Measurements from ENCODE around the gene YPEL4.
"Not testable (repeated sequence)": the region's sequence is repeated elsewhere in the genome, so short reads cannot be mapped to it uniquely, and the experiment has no call there.

YPEL4 gene, protein sequence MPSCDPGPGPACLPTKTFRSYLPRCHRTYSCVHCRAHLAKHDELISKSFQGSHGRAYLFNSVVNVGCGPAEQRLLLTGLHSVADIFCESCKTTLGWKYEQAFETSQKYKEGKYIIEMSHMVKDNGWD

DNA sequence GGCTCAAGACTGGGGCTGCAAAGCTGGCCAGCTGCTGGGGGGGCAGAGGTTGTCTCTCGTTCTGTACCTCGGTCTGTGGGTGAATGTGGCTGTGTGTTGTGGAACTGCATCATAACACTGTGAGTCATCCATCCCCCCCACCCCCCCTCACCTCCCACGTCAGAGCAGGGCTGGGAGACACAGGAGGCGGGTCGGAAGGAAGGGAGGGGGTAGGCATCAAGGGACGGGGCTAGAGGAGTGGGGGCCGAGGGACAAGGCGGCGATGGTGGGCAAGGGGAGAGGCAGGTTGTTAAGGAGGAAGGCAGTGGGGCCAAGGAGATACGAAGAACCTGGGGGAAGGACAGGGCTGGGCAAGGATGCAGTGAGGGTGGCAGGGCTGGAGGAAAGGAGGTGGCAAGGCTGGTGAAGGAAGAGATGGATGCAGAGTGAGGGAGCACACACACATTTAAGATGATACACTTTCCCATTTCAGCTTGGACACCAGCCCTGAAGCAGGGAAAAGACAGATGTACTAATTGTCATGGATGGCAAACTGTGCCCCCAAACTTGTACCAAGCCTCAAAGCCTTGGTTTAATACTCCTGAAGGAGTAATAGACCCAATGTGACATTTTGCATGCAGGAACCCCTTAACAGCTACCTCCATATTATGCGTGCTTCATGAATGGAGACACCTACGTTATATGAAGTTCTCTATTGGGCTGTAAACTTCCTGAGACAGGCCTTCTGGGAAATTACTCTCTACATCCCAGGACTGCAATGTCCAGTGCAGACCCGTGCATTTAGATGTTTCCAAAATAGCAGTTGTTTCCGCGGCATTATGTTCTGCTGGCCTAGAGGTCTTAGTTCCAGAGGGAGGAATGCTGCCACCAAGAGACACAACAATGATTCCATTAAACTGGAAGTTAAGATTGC, at the start of gene YPEL4:
YPEL4 (minus strand) TSS at position 87 of the 913 bp plus-strand sequence. CDS start 2,805 bp downstream, outside the sequence.
- Mint-ChIP-seq H3K27me3 (peaks cover 19% of the 10 kb centered on the region), H3K4me3 (peak within 1 kb of the TSS; percentile 90), H3K4me1 (peaks cover 49% of the 10 kb centered on the region), H3K36me3 (no peaks in the 10 kb centered on the region), H3K27ac (peak within 1 kb of the TSS; percentile 51), H3K9me3 (no peaks in the 10 kb centered on the region)

DNA sequence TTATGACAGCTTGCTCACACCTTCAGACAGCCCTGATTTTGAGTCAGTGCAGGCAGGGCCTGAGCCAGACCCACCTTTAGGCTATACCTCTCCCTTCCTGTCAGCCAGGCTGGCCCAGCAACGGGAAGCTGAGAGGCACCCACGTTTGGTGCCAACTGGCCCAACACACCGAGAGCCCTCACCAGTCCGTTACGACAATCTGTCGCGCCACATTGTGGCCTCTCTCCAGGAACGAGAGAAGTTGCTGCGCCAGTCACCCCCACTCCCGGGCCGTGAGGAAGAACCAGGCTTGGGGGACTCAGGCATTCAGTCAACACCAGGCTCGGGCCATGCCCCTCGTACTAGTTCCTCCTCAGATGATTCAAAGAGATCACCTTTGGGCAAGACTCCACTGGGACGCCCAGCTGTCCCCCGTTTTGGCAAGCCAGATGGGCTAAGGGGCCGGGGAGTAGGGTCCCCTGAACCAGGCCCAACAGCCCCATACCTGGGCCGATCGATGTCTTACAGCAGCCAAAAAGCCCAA, 49.2 kb upstream of the YPEL4 start:
- peaks cover 11% of the 10 kb centered on the region for H3K36me3 Mint-ChIP-seq
- H3K9me3 Mint-ChIP-seq: no peaks in the 10 kb centered on the region
- no peaks in the 10 kb centered on the region for H3K4me1 Mint-ChIP-seq
- H3K4me3 Mint-ChIP-seq: no peak overlapping the region
- H3K27ac Mint-ChIP-seq: no peak overlapping the region
- no peaks in the 10 kb centered on the region for H3K27me3 Mint-ChIP-seq

DNA sequence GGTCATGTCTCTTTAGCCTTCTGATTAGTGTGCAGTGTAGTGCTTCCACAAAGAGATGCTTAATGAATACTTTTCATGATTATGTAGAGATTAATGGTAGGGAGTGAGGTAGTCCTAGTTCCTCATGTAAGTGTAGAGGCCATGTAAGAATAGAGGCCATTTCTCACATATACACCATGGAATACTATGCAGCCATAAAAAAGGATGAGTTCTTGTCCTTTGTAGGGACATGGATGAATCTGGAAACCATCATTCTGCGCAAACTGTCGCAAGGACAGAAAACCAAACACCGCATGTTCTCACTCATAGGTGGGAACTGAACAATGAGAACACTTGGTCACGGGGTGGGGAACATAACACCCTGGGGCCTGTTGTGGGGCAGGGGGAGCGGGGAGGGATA, 40.8 kb upstream of the YPEL4 start:
- not testable (repeated sequence) for H3K27me3 Mint-ChIP-seq, H3K4me3 Mint-ChIP-seq, H3K9me3 Mint-ChIP-seq, H3K27ac Mint-ChIP-seq, H3K4me1 Mint-ChIP-seq
- peaks cover 17% of the 10 kb centered on the region for H3K36me3 Mint-ChIP-seq

DNA sequence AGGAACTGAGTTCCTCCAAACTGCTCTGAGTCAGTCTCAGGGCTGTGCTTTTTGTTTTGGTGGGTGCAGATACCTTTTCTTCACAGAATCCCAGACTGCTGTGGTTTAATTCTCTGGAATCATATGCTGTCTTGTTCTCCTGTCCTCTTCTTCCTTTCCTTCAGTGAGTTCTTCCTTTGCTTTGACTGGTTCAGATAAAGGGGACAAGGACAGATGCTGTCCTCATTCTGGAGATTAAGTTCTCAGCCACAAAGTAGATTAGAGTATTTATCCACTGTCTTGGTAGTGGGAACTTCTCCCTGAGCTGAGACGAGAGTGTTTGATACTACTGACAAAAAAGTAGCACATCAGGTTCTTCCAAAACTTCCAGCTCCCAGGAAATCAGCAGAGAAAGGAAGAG, 31.5 kb upstream of the YPEL4 start:
- Mint-ChIP-seq H3K9me3 (no peaks in the 10 kb centered on the region), H3K4me1 (peaks cover 54% of the 10 kb centered on the region), H3K4me3 (no peak overlapping the region), H3K27ac (peak overlapping the region; percentile 59), H3K36me3 (peaks cover 18% of the 10 kb centered on the region), H3K27me3 (no peaks in the 10 kb centered on the region)

DNA sequence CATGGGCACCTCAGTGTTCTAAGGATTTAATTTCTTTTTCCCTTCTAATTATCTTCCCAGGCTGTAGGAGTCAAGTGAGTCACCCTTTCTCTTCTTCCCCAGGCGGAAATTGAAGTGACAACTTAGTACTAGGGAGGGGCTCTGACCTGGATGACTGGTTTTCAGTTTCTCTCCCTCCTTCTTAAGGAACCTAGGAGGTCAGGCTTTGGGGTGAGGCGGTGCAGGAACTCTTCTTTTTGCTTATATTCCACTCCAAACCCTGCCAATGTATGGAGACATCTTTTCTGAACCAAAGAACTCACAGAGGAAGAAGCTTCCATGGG, 30.8 kb upstream of the YPEL4 start:
- peaks cover 22% of the 10 kb centered on the region for H3K36me3 Mint-ChIP-seq
- no peaks in the 10 kb centered on the region for H3K27me3 Mint-ChIP-seq
- no peak overlapping the region for H3K4me3 Mint-ChIP-seq
- no peaks in the 10 kb centered on the region for H3K9me3 Mint-ChIP-seq
- H3K4me1 Mint-ChIP-seq: peaks cover 61% of the 10 kb centered on the region
- peak overlapping the region; percentile 4 for H3K27ac Mint-ChIP-seq

DNA sequence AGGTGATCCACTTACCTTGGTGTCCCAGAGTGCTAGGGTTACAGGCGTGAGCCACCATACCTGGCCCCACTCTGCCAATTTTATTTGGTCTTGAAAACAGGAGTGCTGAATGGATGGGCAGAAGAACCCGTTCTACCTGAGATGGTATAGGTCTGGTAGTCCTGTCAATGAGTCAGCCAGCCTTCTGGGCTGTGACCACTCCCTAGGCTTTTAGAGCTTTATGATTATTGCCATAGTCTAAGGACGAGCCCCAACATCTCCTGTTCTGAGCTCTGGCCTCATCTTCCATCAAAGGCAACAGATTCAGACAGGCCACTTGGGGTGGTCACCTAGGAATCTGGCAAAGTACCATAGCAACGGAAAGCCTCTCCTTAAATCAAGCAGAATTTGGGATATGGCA, 29.7 kb upstream of the YPEL4 start:
- Mint-ChIP-seq H3K4me1 (peaks cover 72% of the 10 kb centered on the region), H3K4me3 (no peak overlapping the region), H3K9me3 (no peaks in the 10 kb centered on the region), H3K27me3 (no peaks in the 10 kb centered on the region), H3K27ac (no peak overlapping the region), H3K36me3 (peaks cover 23% of the 10 kb centered on the region)

DNA sequence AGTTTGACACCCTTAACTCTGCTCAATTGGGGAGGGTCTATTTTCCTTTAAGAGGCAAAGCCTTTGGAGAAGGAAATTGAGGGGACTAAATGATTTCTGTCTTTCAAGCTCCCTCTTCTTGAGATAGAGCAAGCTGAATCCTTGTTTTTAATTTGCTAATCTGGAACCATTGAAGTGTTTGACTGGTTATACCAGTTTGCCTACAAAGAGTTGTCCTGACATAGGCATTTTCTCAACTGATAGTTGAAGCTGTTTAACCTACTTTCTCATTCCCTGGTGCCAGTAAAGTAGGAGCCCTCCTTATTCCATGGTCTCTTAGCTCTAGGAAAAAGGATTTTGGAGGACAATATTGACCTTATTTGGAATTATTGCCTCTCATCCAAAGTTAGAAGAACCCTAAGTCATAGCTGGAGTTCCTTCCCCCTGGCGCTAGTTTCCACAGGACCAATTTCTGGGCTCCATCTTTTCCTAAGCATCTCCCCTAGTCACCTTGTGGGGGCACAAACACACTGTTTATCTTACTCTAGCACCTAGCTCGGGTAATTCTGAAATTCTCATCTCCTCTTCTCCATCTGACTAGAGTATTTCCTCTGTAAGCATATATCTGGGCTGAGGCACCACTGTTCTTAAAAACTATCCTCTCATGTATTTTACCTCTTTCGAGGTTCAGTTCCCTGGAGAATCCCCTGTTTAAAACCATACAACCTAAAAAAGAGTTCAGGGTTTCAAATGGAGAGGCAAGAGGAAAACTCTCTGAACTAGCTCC, 25.6 kb upstream of the YPEL4 start:
- Mint-ChIP-seq H3K36me3 (peaks cover 24% of the 10 kb centered on the region), H3K27me3 (no peaks in the 10 kb centered on the region), H3K4me3 (peak overlapping the region; percentile 61), H3K27ac (peak overlapping the region; percentile 72), H3K4me1 (peaks cover 84% of the 10 kb centered on the region), H3K9me3 (no peaks in the 10 kb centered on the region)

DNA sequence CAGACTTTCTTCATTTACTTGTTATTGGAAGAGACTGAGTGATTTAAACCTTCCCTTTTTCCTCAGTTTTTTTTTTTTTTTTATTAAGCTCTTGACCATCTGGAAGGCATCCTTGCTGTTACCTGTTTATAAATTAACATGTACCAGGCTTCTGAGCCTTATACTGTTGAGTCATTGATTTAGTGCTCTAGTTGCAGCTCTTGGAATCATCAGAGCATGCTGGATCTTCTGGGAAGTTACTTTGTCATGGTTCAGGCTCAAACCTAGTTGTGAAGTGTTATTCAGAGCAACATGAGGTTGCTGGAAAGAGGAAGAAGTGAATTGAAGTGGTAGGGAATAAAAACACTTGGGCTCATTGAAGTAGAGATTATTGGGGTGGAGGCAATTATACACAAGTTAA, 24.5 kb upstream of the YPEL4 start:
- H3K36me3 Mint-ChIP-seq: peaks cover 24% of the 10 kb centered on the region
- peak overlapping the region; percentile 82 for H3K27ac Mint-ChIP-seq
- H3K9me3 Mint-ChIP-seq: no peaks in the 10 kb centered on the region
- H3K4me1 Mint-ChIP-seq: peaks cover 86% of the 10 kb centered on the region
- no peaks in the 10 kb centered on the region for H3K27me3 Mint-ChIP-seq
- H3K4me3 Mint-ChIP-seq: peak overlapping the region; percentile 6

DNA sequence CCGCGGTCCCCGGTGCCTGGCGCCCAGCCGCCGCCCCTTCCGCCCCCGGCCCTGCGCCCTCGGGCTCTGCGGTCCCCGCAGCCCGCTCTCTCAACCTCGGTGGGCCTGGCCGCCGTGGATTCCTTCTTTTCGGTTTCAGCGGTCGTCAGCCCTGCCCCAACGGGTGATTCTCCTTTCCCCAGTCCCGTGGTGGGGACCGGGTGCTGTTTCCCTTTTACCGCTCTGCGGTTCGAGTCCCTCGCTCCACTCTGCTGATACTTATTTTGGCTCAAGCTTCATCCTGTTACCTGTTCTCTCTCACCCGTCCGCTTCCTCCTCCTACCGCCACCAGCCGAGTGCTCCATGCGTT, 18.7 kb upstream of the YPEL4 start:
- H3K27me3 Mint-ChIP-seq: no peaks in the 10 kb centered on the region
- peaks cover 9% of the 10 kb centered on the region for H3K36me3 Mint-ChIP-seq
- peaks cover 66% of the 10 kb centered on the region for H3K4me1 Mint-ChIP-seq
- no peaks in the 10 kb centered on the region for H3K9me3 Mint-ChIP-seq
- peak overlapping the region; percentile 96 for H3K4me3 Mint-ChIP-seq
- peak overlapping the region; percentile 99 for H3K27ac Mint-ChIP-seq

DNA sequence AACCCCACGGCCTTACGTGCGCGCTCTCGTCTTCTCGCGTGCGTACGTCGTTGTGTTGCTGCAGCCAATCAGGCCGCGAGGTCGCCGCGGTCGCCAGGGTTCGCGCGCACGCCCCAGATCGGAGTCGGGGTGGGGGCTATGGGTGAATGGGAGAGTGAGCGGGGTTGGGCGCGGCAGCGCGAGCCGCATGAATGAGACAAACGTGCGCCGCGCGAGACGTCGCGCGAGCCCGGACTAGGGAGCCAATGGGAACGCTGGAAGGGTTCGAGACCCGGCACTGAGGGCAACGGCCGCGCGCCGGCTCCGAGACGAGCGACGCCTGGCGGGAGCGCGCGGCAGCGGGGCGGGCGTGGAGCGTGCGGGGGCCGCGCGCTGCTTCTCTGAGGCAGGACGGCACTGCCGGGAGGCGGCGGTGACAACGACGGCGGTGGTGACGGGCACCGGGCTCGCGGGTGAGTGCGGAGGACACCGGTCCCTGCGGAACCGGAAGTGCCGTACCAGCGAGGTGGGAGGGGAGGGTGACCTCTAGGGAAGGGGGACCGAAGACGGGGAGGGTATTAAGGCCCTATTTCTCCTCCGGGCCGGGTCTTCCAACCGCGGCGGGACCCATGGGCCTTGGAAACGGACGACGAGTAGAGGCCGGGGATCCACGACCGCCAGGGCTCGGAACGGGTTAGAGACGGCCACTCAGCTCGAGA, 18.2 kb upstream of the YPEL4 start, which contains the start of gene ZDHHC5:
ZDHHC5 (plus strand) TSS at position 379 of the 698 bp plus-strand sequence. CDS start 4,977 bp downstream, outside the sequence.
- Mint-ChIP-seq H3K4me1 (peaks cover 61% of the 10 kb centered on the region), H3K36me3 (peaks cover 5% of the 10 kb centered on the region), H3K9me3 (no peaks in the 10 kb centered on the region), H3K4me3 (peak within 1 kb of the TSS; percentile 96), H3K27me3 (no peaks in the 10 kb centered on the region), H3K27ac (peak within 1 kb of the TSS; percentile 100)

DNA sequence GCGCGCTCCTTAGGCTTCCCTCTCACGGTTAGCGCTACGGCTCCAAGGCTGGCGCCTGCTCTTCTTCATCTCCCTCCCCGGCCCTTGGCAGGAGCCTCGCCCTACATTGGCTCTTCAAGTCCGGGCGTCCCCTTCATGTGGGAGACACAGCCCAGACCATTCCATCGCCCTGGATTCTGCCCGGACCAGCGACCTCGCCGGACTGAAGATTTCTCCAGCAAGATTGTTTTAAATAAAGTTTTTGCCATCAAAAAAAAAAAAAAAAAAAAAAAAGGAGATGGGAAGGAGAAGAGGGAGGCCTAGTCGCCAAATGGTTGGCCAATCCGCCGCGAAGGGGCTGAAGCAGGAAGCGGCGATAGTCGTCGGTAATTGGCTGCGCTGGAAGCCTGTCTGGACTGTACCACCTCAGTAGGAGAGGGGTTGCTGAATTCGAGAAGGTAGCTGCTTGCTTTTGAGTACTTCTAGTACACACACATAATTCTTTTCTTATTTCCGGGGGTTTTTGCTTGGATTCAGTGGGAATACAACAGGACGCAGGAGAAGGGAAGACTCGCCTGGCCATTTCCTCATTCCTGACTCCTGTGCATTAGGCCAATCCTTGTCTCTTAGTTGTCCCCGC, 17.5 kb upstream of the YPEL4 start:
- Mint-ChIP-seq H3K4me1 (peaks cover 59% of the 10 kb centered on the region), H3K27ac (peak overlapping the region; percentile 100), H3K4me3 (peak overlapping the region; percentile 96), H3K9me3 (no peaks in the 10 kb centered on the region), H3K36me3 (peaks cover 4% of the 10 kb centered on the region), H3K27me3 (no peaks in the 10 kb centered on the region)

DNA sequence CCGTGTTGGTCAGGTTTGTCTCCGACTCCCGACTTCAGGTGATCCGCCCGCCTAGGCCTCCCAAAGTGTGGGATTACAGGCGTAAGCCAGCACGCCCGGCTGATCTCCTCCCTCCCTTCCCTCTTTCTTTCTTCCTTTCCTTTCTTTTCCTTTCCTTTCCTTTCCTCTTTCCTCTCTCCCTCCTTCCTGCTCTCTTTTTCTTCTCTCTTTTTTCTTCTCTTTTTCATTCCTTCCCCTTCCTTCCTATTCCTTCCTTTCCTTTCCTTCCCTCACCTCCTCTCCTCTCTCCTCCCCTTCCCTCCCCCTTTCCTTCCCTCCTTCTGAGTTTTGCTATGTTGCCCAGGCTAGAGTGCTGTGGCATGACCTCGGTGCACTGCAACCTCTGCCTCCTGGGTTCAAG, 14.3 kb upstream of the YPEL4 start:
- Mint-ChIP-seq H3K4me1 (peaks cover 38% of the 10 kb centered on the region), H3K27ac (no peak overlapping the region), H3K36me3 (peaks cover 4% of the 10 kb centered on the region), H3K4me3 (no peak overlapping the region), H3K9me3 (no peaks in the 10 kb centered on the region), H3K27me3 (no peaks in the 10 kb centered on the region)

DNA sequence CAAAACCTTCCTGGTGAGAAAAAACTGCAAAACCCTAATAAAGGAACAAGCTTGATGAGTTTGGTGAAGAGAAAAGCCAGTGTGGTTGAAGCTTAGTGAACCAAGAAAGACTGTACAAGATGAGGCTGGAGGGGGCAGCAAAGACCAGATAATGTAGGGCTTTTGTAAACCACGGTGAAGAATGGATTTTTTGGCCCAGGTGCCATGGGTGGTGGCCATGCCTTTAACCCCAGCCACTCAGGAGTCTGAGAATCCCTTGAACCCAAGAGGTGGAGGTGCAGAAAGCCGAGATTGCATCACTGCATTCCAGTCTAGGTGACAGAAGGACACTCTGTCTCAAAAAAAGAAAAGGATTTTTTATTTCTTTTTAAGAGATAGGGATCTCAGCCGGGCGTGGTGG, 13.2 kb upstream of the YPEL4 start:
- H3K4me3 Mint-ChIP-seq: no peak overlapping the region
- H3K27ac Mint-ChIP-seq: no peak overlapping the region
- peaks cover 4% of the 10 kb centered on the region for H3K36me3 Mint-ChIP-seq
- no peaks in the 10 kb centered on the region for H3K27me3 Mint-ChIP-seq
- peaks cover 42% of the 10 kb centered on the region for H3K4me1 Mint-ChIP-seq
- no peaks in the 10 kb centered on the region for H3K9me3 Mint-ChIP-seq

DNA sequence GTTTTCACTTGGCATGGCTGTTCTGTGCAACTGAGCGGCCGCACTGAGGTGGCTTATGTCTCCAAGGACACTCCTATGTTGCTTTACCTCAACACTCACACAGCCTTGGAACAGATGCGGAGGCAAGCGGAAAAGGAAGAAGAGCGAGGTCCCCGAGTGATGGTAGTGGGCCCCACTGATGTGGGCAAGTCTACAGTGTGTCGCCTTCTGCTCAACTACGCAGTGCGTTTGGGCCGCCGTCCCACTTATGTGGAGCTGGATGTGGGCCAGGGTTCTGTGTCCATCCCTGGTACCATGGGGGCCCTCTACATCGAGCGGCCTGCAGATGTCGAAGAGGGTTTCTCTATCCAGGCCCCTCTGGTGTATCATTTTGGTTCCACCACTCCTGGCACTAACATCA, 10.0 kb upstream of the YPEL4 start:
- H3K27me3 Mint-ChIP-seq: no peaks in the 10 kb centered on the region
- H3K27ac Mint-ChIP-seq: no peak overlapping the region
- no peak overlapping the region for H3K4me3 Mint-ChIP-seq
- no peaks in the 10 kb centered on the region for H3K9me3 Mint-ChIP-seq
- peaks cover 6% of the 10 kb centered on the region for H3K36me3 Mint-ChIP-seq
- H3K4me1 Mint-ChIP-seq: peaks cover 37% of the 10 kb centered on the region

DNA sequence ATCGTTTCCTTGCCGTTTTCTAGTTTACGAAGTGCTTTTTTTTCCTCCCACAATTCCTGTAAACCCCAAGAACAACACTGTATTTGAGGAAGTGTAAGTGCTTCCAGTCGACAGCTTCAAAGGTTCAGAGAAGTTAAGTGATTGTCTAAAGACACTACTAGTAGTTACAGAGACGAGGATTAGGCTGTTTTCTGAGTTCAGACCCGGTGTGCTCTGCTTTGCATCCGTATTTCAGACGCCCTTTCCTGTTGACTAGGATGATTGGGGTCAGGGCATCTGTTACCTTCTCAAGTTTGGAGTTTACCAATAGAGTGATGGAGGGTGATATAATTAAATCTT, 8.3 kb upstream of the YPEL4 start:
- H3K4me1 Mint-ChIP-seq: peaks cover 38% of the 10 kb centered on the region
- peak overlapping the region; percentile 100 for H3K4me3 Mint-ChIP-seq
- peaks cover 6% of the 10 kb centered on the region for H3K36me3 Mint-ChIP-seq
- H3K9me3 Mint-ChIP-seq: no peaks in the 10 kb centered on the region
- peak overlapping the region; percentile 98 for H3K27ac Mint-ChIP-seq
- no peaks in the 10 kb centered on the region for H3K27me3 Mint-ChIP-seq
